ENCODE data around the gene VAV3. TPM values are rescaled to one million over a fixed set of nuclear protein-coding genes. Genes with fewer than 3 reads are reported as not detected.
"Not testable (repeated sequence)": the region's sequence is repeated elsewhere in the genome, so short reads cannot be mapped to it uniquely, and the experiment has no call there.

Gene VAV3
- total and polyA plus RNA-seq, 2 donors (not counting 1 experiment from before 2014, with no cell fraction given) = not detected

DNA sequence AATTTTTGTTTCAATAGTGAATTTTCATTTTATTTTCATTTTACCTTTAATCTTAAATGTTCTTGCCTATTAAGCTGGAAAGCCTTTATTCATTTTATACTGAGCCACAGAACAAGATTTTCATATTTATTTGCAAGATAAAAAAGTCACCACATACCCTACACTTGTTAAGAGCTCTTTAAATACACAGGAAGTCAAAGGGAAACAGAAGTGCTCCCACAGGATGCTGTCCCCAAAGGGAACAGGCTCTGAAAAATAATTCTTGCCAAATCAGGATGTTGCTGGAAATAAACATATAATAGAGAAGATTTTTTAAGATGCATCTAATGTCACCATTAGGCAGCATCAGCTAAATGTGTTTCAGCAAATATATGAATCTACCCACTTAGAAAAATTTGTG lies 113.6 kb downstream of the VAV3 start:
- H3K27ac ChIP-seq (ENCODE audit: insufficient read depth, low read length) = no peak overlapping the region
- no peak overlapping the region for H3K4me3 ChIP-seq (replicated peaks in 1 of 4; ENCODE audit: control extremely low read depth in 1 of 4, insufficient read depth in 1 of 4, low read depth in 3 of 4, low read length in 4 of 4)
- DNase-seq (ENCODE audit: low read depth in 2 of 2) = no peak
- no peaks in the 10 kb centered on the region for H3K27me3 ChIP-seq (ENCODE audit: control insufficient read depth, insufficient read depth, low read length)
- H4K20me1 ChIP-seq (ENCODE audit: control insufficient read depth, extremely low read depth, insufficient read depth, low read length) = no peaks in the 10 kb centered on the region
- H3K9ac ChIP-seq (ENCODE audit: insufficient read depth, low read length) = no peak overlapping the region
- no peaks in the 10 kb centered on the region for H3K9me3 ChIP-seq (ENCODE audit: control insufficient read depth, insufficient read depth, low read depth, low read length)
- no peaks in the 10 kb centered on the region for H3K36me3 ChIP-seq (ENCODE audit: control insufficient read depth, insufficient read depth, low read length)
- no peaks in the 10 kb centered on the region for H3K79me2 ChIP-seq (ENCODE audit: control insufficient read depth, insufficient read depth, low read length)
- no peak overlapping the region for H3K4me2 ChIP-seq (ENCODE audit: extremely low read depth, insufficient read depth, low read length)
- no peaks in the 10 kb centered on the region for H3K4me1 ChIP-seq (ENCODE audit: control insufficient read depth, extremely low read depth, insufficient read depth, low read length)
- no peak overlapping the region for H2AFZ ChIP-seq (ENCODE audit: low read length)
- no peak for TF ChIP-seq EZH2 (IDR thresholded peaks at IDR 0.05; ENCODE audit: low read length, missing control alignments)
- TF ChIP-seq, protein P1, sequence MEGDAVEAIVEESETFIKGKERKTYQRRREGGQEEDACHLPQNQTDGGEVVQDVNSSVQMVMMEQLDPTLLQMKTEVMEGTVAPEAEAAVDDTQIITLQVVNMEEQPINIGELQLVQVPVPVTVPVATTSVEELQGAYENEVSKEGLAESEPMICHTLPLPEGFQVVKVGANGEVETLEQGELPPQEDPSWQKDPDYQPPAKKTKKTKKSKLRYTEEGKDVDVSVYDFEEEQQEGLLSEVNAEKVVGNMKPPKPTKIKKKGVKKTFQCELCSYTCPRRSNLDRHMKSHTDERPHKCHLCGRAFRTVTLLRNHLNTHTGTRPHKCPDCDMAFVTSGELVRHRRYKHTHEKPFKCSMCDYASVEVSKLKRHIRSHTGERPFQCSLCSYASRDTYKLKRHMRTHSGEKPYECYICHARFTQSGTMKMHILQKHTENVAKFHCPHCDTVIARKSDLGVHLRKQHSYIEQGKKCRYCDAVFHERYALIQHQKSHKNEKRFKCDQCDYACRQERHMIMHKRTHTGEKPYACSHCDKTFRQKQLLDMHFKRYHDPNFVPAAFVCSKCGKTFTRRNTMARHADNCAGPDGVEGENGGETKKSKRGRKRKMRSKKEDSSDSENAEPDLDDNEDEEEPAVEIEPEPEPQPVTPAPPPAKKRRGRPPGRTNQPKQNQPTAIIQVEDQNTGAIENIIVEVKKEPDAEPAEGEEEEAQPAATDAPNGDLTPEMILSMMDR (conservative IDR thresholded peaks at IDR 0.05 in 1 of 2, IDR thresholded peaks at IDR 0.05 in 1 of 2; ENCODE audit: low read depth in 1 of 2, low read length in 2 of 2) = no peak

DNA sequence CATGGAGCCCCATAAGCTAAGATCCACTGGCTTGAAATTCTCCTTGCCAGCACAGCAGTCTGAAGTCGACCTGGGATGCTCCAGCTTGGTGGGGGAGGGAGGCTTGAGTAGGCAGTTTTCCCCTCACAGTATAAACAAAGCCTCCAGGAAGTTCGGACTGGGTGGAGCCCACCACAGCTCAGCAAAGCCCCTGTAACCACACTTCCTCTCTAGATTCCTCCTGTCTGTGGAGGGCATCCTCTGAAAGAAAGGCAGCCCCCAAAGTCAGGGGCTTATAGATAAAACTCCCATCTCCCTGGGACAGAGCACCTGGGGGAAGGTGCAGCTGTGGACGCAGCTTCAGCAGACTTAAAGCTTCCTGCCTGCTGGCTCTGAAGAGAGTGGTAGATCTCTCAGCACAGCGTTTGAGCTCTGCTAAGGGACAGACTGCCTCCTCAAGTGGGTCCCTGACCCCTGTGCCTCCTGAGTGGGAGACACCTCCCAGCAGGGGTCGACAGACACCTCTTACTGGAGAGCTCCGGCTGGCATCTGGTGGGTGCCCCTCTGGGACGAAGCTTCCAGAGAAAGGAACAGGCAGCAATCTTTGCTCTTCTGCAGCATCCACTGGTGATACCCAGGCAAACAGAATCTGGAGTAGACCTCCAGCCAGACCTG lies 120.3 kb downstream of the VAV3 start:
- not testable (repeated sequence) for H3K27ac ChIP-seq (ENCODE audit: insufficient read depth, low read length); H3K4me1 ChIP-seq (ENCODE audit: control insufficient read depth, extremely low read depth, insufficient read depth, low read length); H3K36me3 ChIP-seq (ENCODE audit: control insufficient read depth, insufficient read depth, low read length); H2AFZ ChIP-seq (ENCODE audit: low read length); H3K9me3 ChIP-seq (ENCODE audit: control insufficient read depth, insufficient read depth, low read depth, low read length); H3K4me3 ChIP-seq (replicated peaks in 1 of 4; ENCODE audit: control extremely low read depth in 1 of 4, insufficient read depth in 1 of 4, low read depth in 3 of 4, low read length in 4 of 4); H3K9ac ChIP-seq (ENCODE audit: insufficient read depth, low read length); H3K27me3 ChIP-seq (ENCODE audit: control insufficient read depth, insufficient read depth, low read length); H3K4me2 ChIP-seq (ENCODE audit: extremely low read depth, insufficient read depth, low read length); H4K20me1 ChIP-seq (ENCODE audit: control insufficient read depth, extremely low read depth, insufficient read depth, low read length); DNase-seq (ENCODE audit: low read depth in 2 of 2); H3K79me2 ChIP-seq (ENCODE audit: control insufficient read depth, insufficient read depth, low read length)

DNA sequence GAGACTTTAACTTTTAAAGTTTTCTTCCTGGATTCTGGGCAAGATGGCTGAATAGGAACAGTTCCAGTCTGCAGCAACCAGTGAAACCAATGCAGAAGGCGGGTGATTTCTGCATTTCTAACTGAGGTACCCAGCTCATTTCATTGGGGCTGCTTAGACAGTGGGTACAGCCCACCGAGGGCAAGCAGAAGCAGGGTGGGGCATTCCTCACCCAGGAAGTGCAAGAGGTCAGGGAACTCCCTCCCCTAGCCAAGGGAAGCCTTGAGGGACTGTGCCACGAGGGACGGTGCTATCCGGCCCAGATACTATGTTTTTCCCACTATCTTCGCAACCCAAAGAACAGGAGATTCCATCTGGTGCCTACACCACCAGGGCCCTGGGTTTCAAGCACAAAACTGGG lies 121.0 kb downstream of the VAV3 start:
- H3K9ac ChIP-seq (ENCODE audit: insufficient read depth, low read length) = no peak overlapping the region
- H3K36me3 ChIP-seq (ENCODE audit: control insufficient read depth, insufficient read depth, low read length) = no peaks in the 10 kb centered on the region
- no peak overlapping the region for H2AFZ ChIP-seq (ENCODE audit: low read length)
- no peak for DNase-seq (ENCODE audit: low read depth in 2 of 2)
- no peaks in the 10 kb centered on the region for H3K27me3 ChIP-seq (ENCODE audit: control insufficient read depth, insufficient read depth, low read length)
- H3K79me2 ChIP-seq (ENCODE audit: control insufficient read depth, insufficient read depth, low read length) = no peaks in the 10 kb centered on the region
- TF ChIP-seq, protein P1 (conservative IDR thresholded peaks at IDR 0.05 in 1 of 2, IDR thresholded peaks at IDR 0.05 in 1 of 2; ENCODE audit: low read depth in 1 of 2, low read length in 2 of 2) = no peak
- TF ChIP-seq EZH2 (IDR thresholded peaks at IDR 0.05; ENCODE audit: low read length, missing control alignments) = no peak
- H3K4me3 ChIP-seq (replicated peaks in 1 of 4; ENCODE audit: control extremely low read depth in 1 of 4, insufficient read depth in 1 of 4, low read depth in 3 of 4, low read length in 4 of 4) = no peak overlapping the region
- H3K4me2 ChIP-seq (ENCODE audit: extremely low read depth, insufficient read depth, low read length) = no peak overlapping the region
- H3K9me3 ChIP-seq (ENCODE audit: control insufficient read depth, insufficient read depth, low read depth, low read length) = no peaks in the 10 kb centered on the region
- no peaks in the 10 kb centered on the region for H4K20me1 ChIP-seq (ENCODE audit: control insufficient read depth, extremely low read depth, insufficient read depth, low read length)
- no peaks in the 10 kb centered on the region for H3K4me1 ChIP-seq (ENCODE audit: control insufficient read depth, extremely low read depth, insufficient read depth, low read length)
- no peak overlapping the region for H3K27ac ChIP-seq (ENCODE audit: insufficient read depth, low read length)

Data from fibroblast of lung (primary cell).